ENCODE data around the gene GPX3. TPM values are rescaled to one million over a fixed set of nuclear protein-coding genes. Genes with fewer than 3 reads are reported as not detected.

GPX3 gene
- total and polyA plus RNA-seq, 8 donors: 70.5 to 828 (median 302) TPM

GRCh38 chr5:150999704-151000442, 20.5 kb upstream of the GPX3 start:
- H3K9me3 ChIP-seq: no peaks in the 10 kb centered on the region
- no peaks in the 10 kb centered on the region for H3K36me3 ChIP-seq
- intact Hi-C loops (cut with DNase I; ENCODE audit: low total_unique reads): no loop called here
- WGBS, 5 donors: 17 to 33% (median 21%) methylated on average over 7 of the region's 7 CpGs
- TF ChIP-seq POLR2AphosphoS5 (IDR thresholded peaks at IDR 0.05) (no peak), POLR2A (IDR thresholded peaks at IDR 0.05) (no peak), CTCF (IDR thresholded peaks at IDR 0.05) (no peak), EP300 (IDR thresholded peaks at IDR 0.05) (no peak)
- no peak overlapping the region for H3K27ac ChIP-seq
- no peak overlapping the region for H3K4me3 ChIP-seq
- DNase-seq: peak; percentile 47 to 82
- peaks cover 7 to 39% (median 19%) of the 10 kb centered on the region in 4 donors for H3K4me1 ChIP-seq
- no peaks in the 10 kb centered on the region for H3K27me3 ChIP-seq

- no peak overlapping the region for H3K27ac ChIP-seq
- 85 to 93% (median 92%) methylated on average over 4 of the region's 4 CpGs for WGBS, 5 donors
- TF ChIP-seq POLR2A (IDR thresholded peaks at IDR 0.05): no peak
- H3K4me3 ChIP-seq: no peak overlapping the region
- no peaks in the 10 kb centered on the region for H3K27me3 ChIP-seq
- no peak for DNase-seq
- H3K36me3 ChIP-seq: no peaks in the 10 kb centered on the region
- H3K4me1 ChIP-seq: peaks cover 14 to 55% (median 29%) of the 10 kb centered on the region in 4 donors
- intact Hi-C loops (cut with DNase I; ENCODE audit: low total_unique reads): no loop called here
- H3K9me3 ChIP-seq: no peaks in the 10 kb centered on the region
Measured at GRCh38 chr5:151001436-151001835, 19.0 kb upstream of the GPX3 start.

GRCh38 chr5:151002250-151002649, 18.1 kb upstream of the GPX3 start:
- WGBS, 5 donors: 12 to 33% (median 15%) methylated on average over 2 of the region's 2 CpGs
- peak in 1 of 2 donors; percentile 68 for DNase-seq
- intact Hi-C loops (cut with DNase I; ENCODE audit: low total_unique reads): no loop called here

GRCh38 chr5:151002681-151003502, 17.5 kb upstream of the GPX3 start:
- DNase-seq: no peak
- intact Hi-C loops (cut with DNase I; ENCODE audit: low total_unique reads): no loop called here
- Histone ChIP-seq H3K36me3 (no peaks in the 10 kb centered on the region), H3K4me1 (peaks cover 28 to 69% (median 43%) of the 10 kb centered on the region in 4 donors), H3K27ac (peak overlapping the region in 4 of 5 donors; percentile 47 to 86 (median 84)), H3K27me3 (no peaks in the 10 kb centered on the region), H3K9me3 (no peaks in the 10 kb centered on the region), H3K4me3 (no peak overlapping the region)
- no peak for TF ChIP-seq CTCF (IDR thresholded peaks at IDR 0.05)
- TF ChIP-seq POLR2AphosphoS5 (IDR thresholded peaks at IDR 0.05): no peak
- TF ChIP-seq POLR2A (IDR thresholded peaks at IDR 0.05): no peak
- no peak for TF ChIP-seq EP300 (IDR thresholded peaks at IDR 0.05)
- 78 to 86% (median 85%) methylated on average over 9 of the region's 9 CpGs for WGBS, 5 donors

More at GRCh38 chr5:151002250-151002649, 18.1 kb upstream of the GPX3 start:
- no peaks in the 10 kb centered on the region for H3K36me3 ChIP-seq
- peaks cover 22 to 63% (median 37%) of the 10 kb centered on the region in 4 donors for H3K4me1 ChIP-seq
- no peak overlapping the region for H3K4me3 ChIP-seq
- H3K27ac ChIP-seq: no peak overlapping the region
- no peaks in the 10 kb centered on the region for H3K9me3 ChIP-seq
- H3K27me3 ChIP-seq: no peaks in the 10 kb centered on the region
- TF ChIP-seq CTCF (IDR thresholded peaks at IDR 0.05): peak in 4 of 7 experiments; percentile 33 to 66 (median 45)
- no peak for TF ChIP-seq POLR2A (IDR thresholded peaks at IDR 0.05)

Data from stomach (tissue), 9 donors.